Endothelial cell (in vitro differentiated cells): ENCODE measurements around the gene HRG. TPM values are rescaled to one million over a fixed set of nuclear protein-coding genes. Genes with fewer than 3 reads are reported as not detected.

Source experiments
- DNase-seq: peaks from one replicate; pipeline ENCODE4 v3.0.0; 2021; ENCODE audit warnings: low spot score
- H3K27ac Mint-ChIP-seq: one replicate; pipeline ENCODE4 v1.8.0; 2021; ENCODE audit warnings: mixed read lengths, inconsistent platforms; ENCODE audit not compliant: unreplicated experiment
- H3K27me3 Mint-ChIP-seq: one replicate; pipeline ENCODE4 v1.8.0; 2021; ENCODE audit warnings: mild to moderate bottlenecking, moderate library complexity, mixed read lengths, inconsistent platforms; ENCODE audit not compliant: unreplicated experiment
- H3K36me3 Mint-ChIP-seq: one replicate; pipeline ENCODE4 v1.8.0; 2021; ENCODE audit warnings: mild to moderate bottlenecking, low read depth, mixed read lengths, inconsistent platforms; ENCODE audit not compliant: unreplicated experiment
- H3K4me1 Mint-ChIP-seq: one replicate; pipeline ENCODE4 v1.8.0; 2021; ENCODE audit warnings: mild to moderate bottlenecking, mixed read lengths, inconsistent platforms; ENCODE audit not compliant: unreplicated experiment
- H3K4me3 Mint-ChIP-seq: one replicate; pipeline ENCODE4 v1.8.0; 2021; ENCODE audit warnings: mild to moderate bottlenecking, mixed read lengths, inconsistent platforms; ENCODE audit not compliant: unreplicated experiment
- H3K9me3 Mint-ChIP-seq: one replicate; pipeline ENCODE4 v1.8.0; 2021; ENCODE audit warnings: mixed read lengths, inconsistent platforms; ENCODE audit not compliant: unreplicated experiment
- total RNA-seq: library from RNA; stranded (reverse); fragmentation: NEBNext Ultra II Directional; extraction: Animal tissue kit (Norgen Biotek cat#: 25700); gene quantifications from one replicate; pipeline ENCODE4 v1.2.1, GENCODE V29; 2021; ENCODE audit not compliant: unreplicated experiment
- TF ChIP-seq, protein P1 (sequence below): fragments of 200-600 bp; sonication (generic); IDR thresholded peaks from one replicate; pipeline ENCODE4 v1.5.0; 2021; ENCODE audit warnings: antibody characterized with exemption; ENCODE audit not compliant: unreplicated experiment

The HRG gene
- total RNA-seq, 1 donor from 2014 or later, result not detected

DNA sequence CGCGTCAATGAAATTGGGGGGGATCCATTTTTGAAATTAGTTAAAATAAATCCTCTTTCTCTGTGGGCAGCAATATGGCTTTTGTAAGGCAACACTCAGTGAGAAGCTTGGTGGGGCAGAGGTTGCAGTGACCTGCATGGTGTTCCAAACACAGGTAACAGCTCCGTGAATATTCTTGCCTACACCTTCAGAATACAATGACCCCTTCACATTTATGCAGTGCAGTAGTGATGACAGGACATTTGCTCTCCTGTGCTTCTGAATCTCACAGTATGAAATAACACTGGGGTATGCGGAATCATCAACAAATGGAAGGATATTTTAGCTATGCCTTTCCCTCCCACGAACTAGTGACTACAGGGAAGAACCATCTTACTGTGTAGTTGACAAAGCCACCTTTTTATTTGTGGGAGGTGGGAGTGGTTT lies 46.0 kb upstream of the HRG start:
- Mint-ChIP-seq H3K4me1 (peaks cover 4% of the 10 kb centered on the region), H3K36me3 (no peaks in the 10 kb centered on the region), H3K27ac (no peak overlapping the region), H3K9me3 (no peaks in the 10 kb centered on the region), H3K27me3 (no peaks in the 10 kb centered on the region), H3K4me3 (no peak overlapping the region)
- no peak for DNase-seq
- TF ChIP-seq, protein P1, sequence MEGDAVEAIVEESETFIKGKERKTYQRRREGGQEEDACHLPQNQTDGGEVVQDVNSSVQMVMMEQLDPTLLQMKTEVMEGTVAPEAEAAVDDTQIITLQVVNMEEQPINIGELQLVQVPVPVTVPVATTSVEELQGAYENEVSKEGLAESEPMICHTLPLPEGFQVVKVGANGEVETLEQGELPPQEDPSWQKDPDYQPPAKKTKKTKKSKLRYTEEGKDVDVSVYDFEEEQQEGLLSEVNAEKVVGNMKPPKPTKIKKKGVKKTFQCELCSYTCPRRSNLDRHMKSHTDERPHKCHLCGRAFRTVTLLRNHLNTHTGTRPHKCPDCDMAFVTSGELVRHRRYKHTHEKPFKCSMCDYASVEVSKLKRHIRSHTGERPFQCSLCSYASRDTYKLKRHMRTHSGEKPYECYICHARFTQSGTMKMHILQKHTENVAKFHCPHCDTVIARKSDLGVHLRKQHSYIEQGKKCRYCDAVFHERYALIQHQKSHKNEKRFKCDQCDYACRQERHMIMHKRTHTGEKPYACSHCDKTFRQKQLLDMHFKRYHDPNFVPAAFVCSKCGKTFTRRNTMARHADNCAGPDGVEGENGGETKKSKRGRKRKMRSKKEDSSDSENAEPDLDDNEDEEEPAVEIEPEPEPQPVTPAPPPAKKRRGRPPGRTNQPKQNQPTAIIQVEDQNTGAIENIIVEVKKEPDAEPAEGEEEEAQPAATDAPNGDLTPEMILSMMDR, result no peak

DNA sequence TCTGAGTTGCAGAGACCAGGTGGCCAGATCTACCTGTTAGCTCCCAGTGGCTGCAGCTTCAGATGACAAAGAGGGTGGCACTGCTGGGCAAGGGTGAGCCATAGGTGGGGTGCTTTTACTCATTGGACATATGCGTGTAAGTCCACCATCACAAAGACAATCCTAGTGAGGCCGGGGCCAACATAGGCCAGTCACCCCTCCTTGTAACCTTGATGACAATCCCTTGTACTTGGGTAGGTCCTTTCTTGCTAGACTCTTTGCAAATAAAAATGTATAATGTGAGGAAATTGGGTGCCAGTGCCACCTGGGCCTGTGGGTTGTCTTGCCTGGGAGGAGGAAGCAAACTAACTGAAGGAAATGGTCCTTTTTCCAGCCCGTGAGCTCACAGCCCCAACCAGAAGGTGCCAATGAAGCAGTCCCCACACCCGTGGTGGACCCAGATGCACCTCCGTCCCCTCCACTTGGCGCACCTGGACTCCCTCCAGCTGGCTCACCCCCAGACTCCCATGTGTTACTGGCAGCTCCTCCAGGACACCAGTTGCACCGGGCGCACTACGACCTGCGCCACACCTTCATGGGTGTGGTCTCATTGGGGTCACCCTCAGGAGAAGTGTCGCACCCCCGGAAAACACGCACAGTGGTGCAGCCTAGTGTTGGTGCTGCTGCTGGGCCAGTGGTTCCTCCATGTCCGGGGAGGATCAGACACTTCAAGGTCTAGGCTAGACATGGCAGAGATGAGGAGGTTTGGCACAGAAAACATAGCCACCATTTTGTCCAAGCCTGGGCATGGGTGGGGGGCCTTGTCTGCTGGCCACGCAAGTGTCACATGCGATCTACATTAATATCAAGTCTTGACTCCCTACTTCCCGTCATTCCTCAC lies 45.4 kb upstream of the HRG start:
- H3K4me3 Mint-ChIP-seq, result no peak overlapping the region
- H3K4me1 Mint-ChIP-seq, result peaks cover 2% of the 10 kb centered on the region
- no peaks in the 10 kb centered on the region for H3K27me3 Mint-ChIP-seq
- TF ChIP-seq, protein P1, result no peak
- no peak for DNase-seq
- H3K27ac Mint-ChIP-seq, result no peak overlapping the region
- no peaks in the 10 kb centered on the region for H3K9me3 Mint-ChIP-seq
- no peaks in the 10 kb centered on the region for H3K36me3 Mint-ChIP-seq

DNA sequence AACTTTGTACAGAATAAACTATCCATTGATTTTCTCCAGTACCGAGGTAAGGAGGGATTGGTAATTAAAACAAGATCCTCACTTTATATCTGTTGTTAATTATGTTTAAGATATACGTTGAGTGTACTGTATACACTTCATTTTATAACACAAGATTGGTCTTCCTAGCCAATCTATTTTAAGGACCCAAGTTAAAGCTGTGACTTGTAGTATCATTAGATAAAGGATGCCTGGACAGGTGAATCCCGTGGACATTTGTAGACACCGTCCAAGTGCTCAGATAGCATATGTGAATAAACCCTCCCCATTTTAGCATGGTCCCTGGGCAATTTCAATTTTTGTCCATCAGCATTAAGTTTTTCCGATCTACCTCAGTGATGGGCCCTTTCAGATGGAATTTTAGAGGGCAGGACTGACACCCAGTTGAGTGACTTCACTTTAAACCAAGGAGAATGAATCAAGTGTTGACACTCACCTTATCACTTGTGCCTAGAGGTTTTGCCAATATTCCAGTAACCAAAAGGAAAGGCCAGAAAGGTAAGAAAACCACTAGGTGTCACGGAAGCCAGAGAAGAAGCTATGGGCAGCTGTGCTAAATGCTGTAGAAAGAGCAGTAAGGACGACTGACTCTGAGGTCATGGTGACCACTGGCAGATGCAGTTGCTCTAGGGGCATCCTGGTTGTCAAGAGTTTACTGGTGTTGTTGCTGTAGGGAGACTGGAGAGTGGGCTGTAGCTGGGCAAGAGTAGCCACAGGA lies 43.7 kb upstream of the HRG start:
- H3K4me1 Mint-ChIP-seq, result peaks cover 2% of the 10 kb centered on the region
- no peak overlapping the region for H3K4me3 Mint-ChIP-seq
- no peaks in the 10 kb centered on the region for H3K36me3 Mint-ChIP-seq
- H3K27me3 Mint-ChIP-seq, result no peaks in the 10 kb centered on the region
- no peaks in the 10 kb centered on the region for H3K9me3 Mint-ChIP-seq
- no peak overlapping the region for H3K27ac Mint-ChIP-seq
- DNase-seq, result no peak
- TF ChIP-seq, protein P1, result no peak

- Mint-ChIP-seq H3K36me3 (no peaks in the 10 kb centered on the region), H3K27ac (no peak overlapping the region), H3K4me3 (no peak overlapping the region), H3K4me1 (no peaks in the 10 kb centered on the region), H3K9me3 (no peaks in the 10 kb centered on the region), H3K27me3 (no peaks in the 10 kb centered on the region)
- no peak for DNase-seq
- TF ChIP-seq, protein P1, result no peak
Observed at GRCh38 chr3:186622651-186623310, 43.0 kb upstream of the HRG start.
